Caco-2 (cell line): ENCODE measurements around the gene MEIOSIN. TPM values are rescaled to one million over a fixed set of nuclear protein-coding genes. Genes with fewer than 3 reads are reported as not detected.

ENCODE experiments used
- BruUV-seq: library from RNA; stranded (reverse); fragments of 400-500 nt; replicated peaks from 2 replicates; lab custom pipeline; 2021; lab: Mats Ljungman, UMichigan
- CTCF ChIA-PET: fragments of 300-600 bp; sonication (Branson Sonifier 250); formaldehyde crosslinking; loops from one replicate; lab custom pipeline; 2022; ENCODE audit warnings: antibody characterized with exemption; lab: Charles Lee
- POLR2A ChIA-PET: fragments of 300-600 bp; sonication (Branson Sonifier 250); formaldehyde crosslinking; loops from one replicate; lab custom pipeline; 2022; ENCODE audit warnings: antibody characterized with exemption; lab: Charles Lee
- DNase-seq, 2 experiments: peaks; one replicate each; pipeline versions ENCODE4 v3.0.0 to v3.0.0-alpha.2; 2020 to 2022
- H3K27me3 ChIP-seq: replicated peaks from 2 replicates; pipeline ENCODE4 v1.6.0; 2011; ENCODE audit warnings: low read length; ENCODE audit not compliant: control insufficient read depth, insufficient read depth
- H3K36me3 ChIP-seq: 2 replicates; pipeline ENCODE4 v1.5.1; 2011; ENCODE audit warnings: low read length; ENCODE audit not compliant: control insufficient read depth, insufficient read depth
- H3K4me1 ChIP-seq: fragments of 250-450 bp; sonication (Bioruptor Pico); 2 replicates; pipeline ENCODE4 v1.5.1; 2020; ENCODE audit warnings: mild to moderate bottlenecking
- H3K4me3 ChIP-seq: 2 replicates; pipeline ENCODE4 v1.5.1; 2011; ENCODE audit warnings: low read depth, mild to moderate bottlenecking, control low read depth, low read length
- H3K9me3 ChIP-seq: fragments of 250-450 bp; sonication (Bioruptor Pico); 2 replicates; pipeline ENCODE4 v1.5.1; 2020; ENCODE audit warnings: mild to moderate bottlenecking, moderate library complexity
- H3K27ac Mint-ChIP-seq: one replicate; pipeline ENCODE4 v1.8.0; 2022; ENCODE audit warnings: mixed read lengths; ENCODE audit not compliant: unreplicated experiment
- H3K27me3 Mint-ChIP-seq: one replicate; pipeline ENCODE4 v1.8.0; 2022; ENCODE audit warnings: mixed read lengths; ENCODE audit not compliant: insufficient read depth, unreplicated experiment
- H3K36me3 Mint-ChIP-seq: one replicate; pipeline ENCODE4 v1.8.0; 2022; ENCODE audit warnings: mild to moderate bottlenecking, mixed read lengths; ENCODE audit not compliant: insufficient read depth, unreplicated experiment
- H3K4me1 Mint-ChIP-seq: one replicate; pipeline ENCODE4 v1.8.0; 2022; ENCODE audit warnings: low read depth, mixed read lengths; ENCODE audit not compliant: unreplicated experiment
- H3K4me3 Mint-ChIP-seq: one replicate; pipeline ENCODE4 v1.8.0; 2022; ENCODE audit warnings: mild to moderate bottlenecking, moderate library complexity, mixed read lengths; ENCODE audit not compliant: unreplicated experiment
- H3K9me3 Mint-ChIP-seq: one replicate; pipeline ENCODE4 v1.8.0; 2022; ENCODE audit warnings: mixed read lengths; ENCODE audit not compliant: unreplicated experiment
- intact Hi-C: fragments of 100-400 bp; cut with micrococcal nuclease; formaldehyde crosslinking; loops from one replicate; pipeline ENCODE4 v1.10.0; 2022; ENCODE audit not compliant: unreplicated experiment
- total RNA-seq: library from RNA; stranded (reverse); gene quantifications from 2 replicates; pipeline ENCODE4 v1.2.3, GENCODE V29; 2022
- TF ChIP-seq, protein P1 (sequence below), 2 experiments: fragments of 200-600 bp in 1 of 2; IDR thresholded peaks; 1 replicate in 1 of 2; 2 replicates in 1 of 2; pipeline versions ENCODE4 v1.5.1 to v1.8.0; 2011 to 2022; ENCODE audit warnings: antibody characterized with exemption in 1 of 2, control low read depth in 1 of 2, inconsistent platforms in 1 of 2, low read depth in 1 of 2, low read length in 1 of 2, mild to moderate bottlenecking in 1 of 2, moderate library complexity in 1 of 2; ENCODE audit not compliant: insufficient read depth in 1 of 2, severe bottlenecking in 1 of 2, unreplicated experiment in 1 of 2

MEIOSIN gene
- total RNA-seq, 1 experiment from 2014 or later = not detected

DNA sequence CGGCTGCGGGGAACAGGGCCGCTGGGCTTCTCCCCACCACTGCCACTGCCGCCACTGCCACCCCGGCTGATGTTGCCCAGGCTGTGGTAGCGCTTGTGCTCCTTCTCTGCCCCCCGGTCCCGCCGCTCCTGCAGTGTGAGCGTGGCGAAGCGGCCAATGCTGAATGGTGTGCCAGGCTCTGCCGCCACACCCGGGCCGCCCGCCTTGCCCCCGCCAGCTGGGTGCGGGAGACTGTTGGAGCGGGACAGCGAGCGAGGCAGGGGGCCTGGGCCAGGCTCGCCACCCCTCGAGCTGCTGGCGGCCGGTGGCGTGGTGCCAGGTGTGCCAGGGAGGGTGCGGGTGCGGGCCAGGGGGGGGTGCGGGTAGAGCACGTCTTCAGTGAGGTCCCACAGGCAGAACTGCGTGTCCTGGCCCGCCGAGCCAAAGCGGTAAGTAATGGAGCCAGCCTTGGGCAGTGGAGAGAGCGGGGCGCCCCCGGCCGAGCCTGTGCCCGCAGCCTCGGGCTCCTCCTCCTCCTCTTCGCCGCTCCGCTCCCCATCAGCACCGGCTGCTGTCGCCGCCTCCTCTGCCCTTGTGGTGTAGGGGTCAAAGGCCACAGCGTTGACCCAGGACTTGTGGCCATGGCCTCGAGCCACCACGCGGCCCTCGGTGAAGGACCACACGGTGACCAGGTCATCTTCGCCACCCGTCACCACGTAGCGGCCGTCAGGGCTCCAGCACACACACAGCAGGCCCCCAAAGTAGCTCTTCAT, 52.7 kb downstream of the MEIOSIN start:
- H3K27ac Mint-ChIP-seq = no peak overlapping the region
- H3K9me3 ChIP-seq = no peaks in the 10 kb centered on the region
- H3K4me3 Mint-ChIP-seq = no peak overlapping the region
- peaks cover 60% of the 10 kb centered on the region for H3K36me3 Mint-ChIP-seq
- ChIA-PET CTCF (no interaction called here), POLR2A (no interaction called here)
- no peak for DNase-seq
- peaks cover 4% of the 10 kb centered on the region; the same call in 1 of the 2 replicates for H3K36me3 ChIP-seq
- H3K4me1 Mint-ChIP-seq = peaks cover 4% of the 10 kb centered on the region
- intact Hi-C loops = no loop called here
- no peaks in the 10 kb centered on the region for H3K27me3 ChIP-seq
- no peak overlapping the region for H3K4me3 ChIP-seq
- TF ChIP-seq, protein P1, sequence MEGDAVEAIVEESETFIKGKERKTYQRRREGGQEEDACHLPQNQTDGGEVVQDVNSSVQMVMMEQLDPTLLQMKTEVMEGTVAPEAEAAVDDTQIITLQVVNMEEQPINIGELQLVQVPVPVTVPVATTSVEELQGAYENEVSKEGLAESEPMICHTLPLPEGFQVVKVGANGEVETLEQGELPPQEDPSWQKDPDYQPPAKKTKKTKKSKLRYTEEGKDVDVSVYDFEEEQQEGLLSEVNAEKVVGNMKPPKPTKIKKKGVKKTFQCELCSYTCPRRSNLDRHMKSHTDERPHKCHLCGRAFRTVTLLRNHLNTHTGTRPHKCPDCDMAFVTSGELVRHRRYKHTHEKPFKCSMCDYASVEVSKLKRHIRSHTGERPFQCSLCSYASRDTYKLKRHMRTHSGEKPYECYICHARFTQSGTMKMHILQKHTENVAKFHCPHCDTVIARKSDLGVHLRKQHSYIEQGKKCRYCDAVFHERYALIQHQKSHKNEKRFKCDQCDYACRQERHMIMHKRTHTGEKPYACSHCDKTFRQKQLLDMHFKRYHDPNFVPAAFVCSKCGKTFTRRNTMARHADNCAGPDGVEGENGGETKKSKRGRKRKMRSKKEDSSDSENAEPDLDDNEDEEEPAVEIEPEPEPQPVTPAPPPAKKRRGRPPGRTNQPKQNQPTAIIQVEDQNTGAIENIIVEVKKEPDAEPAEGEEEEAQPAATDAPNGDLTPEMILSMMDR (IDR thresholded peaks at IDR 0.05; ENCODE audit: insufficient read depth in 1 of 2, low read depth in 1 of 2, low read length in 1 of 2, severe bottlenecking in 1 of 2, unreplicated experiment in 1 of 2) = no peak
- BruUV-seq = no TSS peak
- H3K27me3 Mint-ChIP-seq = no peaks in the 10 kb centered on the region
- H3K4me1 ChIP-seq = peaks cover 3% of the 10 kb centered on the region; the same call in 1 of the 2 replicates
- H3K9me3 Mint-ChIP-seq = no peaks in the 10 kb centered on the region

DNA sequence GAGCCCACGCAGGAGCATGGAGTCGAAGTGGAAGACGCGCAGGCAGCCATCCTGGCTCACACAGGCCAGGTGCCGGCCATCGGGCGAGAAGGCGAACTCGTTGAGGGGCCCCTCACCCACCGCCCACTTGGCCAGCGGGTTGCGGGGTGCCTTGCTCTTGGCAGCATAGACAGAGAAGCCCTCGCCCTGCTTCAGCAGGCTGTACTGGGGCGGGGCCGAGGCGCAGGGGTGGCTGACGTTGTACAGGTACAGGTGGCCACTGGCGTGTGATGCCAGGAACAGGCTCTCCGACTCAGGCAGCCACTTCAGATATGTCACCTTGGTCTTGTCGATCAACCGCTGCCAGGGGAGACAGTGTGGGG, 53.3 kb downstream of the MEIOSIN start:
- Histone ChIP-seq H3K27me3 (no peaks in the 10 kb centered on the region), H3K4me3 (no peak overlapping the region), H3K4me1 (peaks cover 3% of the 10 kb centered on the region; the same call in 1 of the 2 replicates), H3K36me3 (peaks cover 4% of the 10 kb centered on the region; the same call in 1 of the 2 replicates), H3K9me3 (no peaks in the 10 kb centered on the region)
- DNase-seq = no peak
- ChIA-PET CTCF (no interaction called here), POLR2A (no interaction called here)
- Mint-ChIP-seq H3K4me1 (peaks cover 10% of the 10 kb centered on the region), H3K27me3 (no peaks in the 10 kb centered on the region), H3K27ac (no peak overlapping the region), H3K9me3 (no peaks in the 10 kb centered on the region), H3K36me3 (peaks cover 60% of the 10 kb centered on the region), H3K4me3 (no peak overlapping the region)
- BruUV-seq = no TSS peak
- TF ChIP-seq, protein P1 (IDR thresholded peaks at IDR 0.05; ENCODE audit: insufficient read depth in 1 of 2, low read depth in 1 of 2, low read length in 1 of 2, severe bottlenecking in 1 of 2, unreplicated experiment in 1 of 2) = no peak
- intact Hi-C loops = no loop called here

DNA sequence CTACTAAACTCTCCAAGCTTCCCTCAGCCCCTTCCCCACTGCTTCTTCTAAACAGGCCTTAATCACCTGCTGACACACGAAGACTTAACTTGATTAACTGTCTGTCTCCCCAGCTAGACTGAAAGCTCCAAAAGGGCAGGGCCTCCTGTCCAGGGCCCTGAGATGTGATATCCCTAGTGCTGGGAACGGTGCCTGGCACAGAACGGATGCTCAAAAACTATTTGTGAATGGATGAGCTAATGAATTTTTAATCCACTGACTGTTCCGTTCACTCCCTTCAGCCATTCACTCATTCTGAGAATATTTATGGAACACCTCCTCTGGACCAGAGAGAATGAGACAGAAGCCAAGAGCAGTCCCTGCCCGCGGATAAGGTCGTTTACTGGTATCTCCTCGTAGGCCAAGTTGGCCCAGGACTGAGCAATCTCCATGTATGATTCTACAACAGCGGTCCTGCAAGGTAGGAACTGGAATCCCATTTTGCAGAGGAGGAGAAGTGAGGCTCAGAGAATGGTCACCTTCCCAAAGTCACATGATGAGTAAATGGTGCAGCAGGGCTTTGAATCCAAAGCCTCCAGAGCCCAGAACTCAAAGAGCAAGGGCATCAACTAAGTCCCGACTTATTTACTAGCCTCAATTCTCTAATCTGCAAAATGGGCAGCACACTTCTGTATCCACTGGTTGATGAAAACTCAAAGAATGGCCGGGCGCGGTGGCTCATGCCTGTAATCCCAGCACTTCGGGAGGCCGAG, 56.0 kb downstream of the MEIOSIN start:
- Mint-ChIP-seq H3K4me3 (no peak overlapping the region), H3K4me1 (peaks cover 23% of the 10 kb centered on the region), H3K9me3 (no peaks in the 10 kb centered on the region), H3K27ac (no peak overlapping the region), H3K36me3 (peaks cover 63% of the 10 kb centered on the region), H3K27me3 (no peaks in the 10 kb centered on the region)
- no peaks in the 10 kb centered on the region for H3K9me3 ChIP-seq
- ChIA-PET POLR2A (no interaction called here), CTCF (no interaction called here)
- H3K36me3 ChIP-seq = peaks cover 4% of the 10 kb centered on the region; the same call in 1 of the 2 replicates
- no peak for DNase-seq
- intact Hi-C loops = no loop called here
- no TSS peak for BruUV-seq
- H3K4me1 ChIP-seq = peaks cover 3% of the 10 kb centered on the region; the same call in 1 of the 2 replicates
- H3K4me3 ChIP-seq = no peak overlapping the region
- TF ChIP-seq, protein P1 (IDR thresholded peaks at IDR 0.05; ENCODE audit: insufficient read depth in 1 of 2, low read depth in 1 of 2, low read length in 1 of 2, severe bottlenecking in 1 of 2, unreplicated experiment in 1 of 2) = no peak
- H3K27me3 ChIP-seq = no peaks in the 10 kb centered on the region
